Endodermal cell (in vitro differentiated cells): ENCODE data around the gene S100A8. TPM values are rescaled to one million over a fixed set of nuclear protein-coding genes. Genes with fewer than 3 reads are reported as not detected.

Experiments
- DNase-seq: peaks from one replicate; pipeline ENCODE4 v3.0.0-alpha.2; 2017
- H3K27ac ChIP-seq: 2 replicates; pipeline ENCODE4 v1.5.1; 2013; ENCODE audit warnings: mild to moderate bottlenecking, low read depth, low read length, moderate library complexity
- H3K27me3 ChIP-seq: 2 replicates; pipeline ENCODE4 v1.6.1; 2013; ENCODE audit warnings: mild to moderate bottlenecking, low read length, moderate library complexity; ENCODE audit not compliant: insufficient read depth, control insufficient read depth, poor library complexity, severe bottlenecking
- H3K36me3 ChIP-seq: 2 replicates; pipeline ENCODE4 v1.7.0; 2013; ENCODE audit warnings: mild to moderate bottlenecking, low read length, moderate library complexity; ENCODE audit not compliant: control insufficient read depth, insufficient read depth
- H3K4me1 ChIP-seq: one replicate; pipeline ENCODE4 v1.7.0; 2013; ENCODE audit warnings: low read length; ENCODE audit not compliant: control insufficient read depth, insufficient read depth
- H3K4me3 ChIP-seq: 2 replicates; pipeline ENCODE4 v1.5.1; 2013; ENCODE audit warnings: mild to moderate bottlenecking, low read length, moderate library complexity
- H3K9ac ChIP-seq: 2 replicates; pipeline ENCODE4 v1.6.1; 2013; ENCODE audit warnings: mild to moderate bottlenecking, low read length, moderate library complexity; ENCODE audit not compliant: poor library complexity, severe bottlenecking; ENCODE audit errors: extremely low read depth
- H3K9me3 ChIP-seq: 2 replicates; pipeline ENCODE4 v1.6.1; 2013; ENCODE audit warnings: mild to moderate bottlenecking, low read length, moderate library complexity; ENCODE audit not compliant: control insufficient read depth
- H3K27ac Mint-ChIP-seq: 2 replicates; pipeline ENCODE4 v1.8.0; 2020; ENCODE audit warnings: mixed read lengths
- H3K27me3 Mint-ChIP-seq: 2 replicates; pipeline ENCODE4 v1.8.0; 2021; ENCODE audit warnings: mild to moderate bottlenecking, mixed read lengths; ENCODE audit not compliant: insufficient read depth
- H3K36me3 Mint-ChIP-seq: 2 replicates; pipeline ENCODE4 v1.8.0; 2020; ENCODE audit warnings: low read depth, mixed read lengths
- H3K4me1 Mint-ChIP-seq: 2 replicates; pipeline ENCODE4 v1.8.0; 2020; ENCODE audit warnings: mixed read lengths
- H3K4me3 Mint-ChIP-seq: 2 replicates; pipeline ENCODE4 v1.8.0; 2020; ENCODE audit warnings: mild to moderate bottlenecking, moderate library complexity, mixed read lengths
- H3K9me3 Mint-ChIP-seq: 2 replicates; pipeline ENCODE4 v1.8.0; 2020; ENCODE audit warnings: mild to moderate bottlenecking, mixed read lengths
- WGBS, 2 experiments: methylation state at CpG; one replicate each; pipeline versions ENCODE4 v1.1.5 to v1.1.7; 2013; ENCODE audit warnings: missing lambda C conversion rate in 2 of 2, mixed read lengths in 1 of 2; ENCODE audit not compliant: insufficient coverage in 1 of 2, insufficient read length in 1 of 2; 5-methylcytosine and 5-hydroxymethylcytosine counted together
- total RNA-seq, 2 donors: library from RNA; stranded (reverse); fragmentation: NEBNext Ultra II Directional in 1 of 2; extraction: Animal tissue kit (Norgen Biotek cat#: 25700) in 1 of 2; gene quantifications; 2 replicates in 1 of 2; 3 replicates in 1 of 2; pipeline ENCODE4 v1.2.1, GENCODE V29; 2021
- TF ChIP-seq, protein P1 (sequence below): fragments of 200-600 bp; sonication (generic); conservative IDR thresholded peaks from 2 replicates; pipeline ENCODE4 v1.5.0; 2021; ENCODE audit warnings: antibody characterized with exemption, mild to moderate bottlenecking

S100A8 gene
- total RNA-seq, 2 donors from 2014 or later = not detected

DNA sequence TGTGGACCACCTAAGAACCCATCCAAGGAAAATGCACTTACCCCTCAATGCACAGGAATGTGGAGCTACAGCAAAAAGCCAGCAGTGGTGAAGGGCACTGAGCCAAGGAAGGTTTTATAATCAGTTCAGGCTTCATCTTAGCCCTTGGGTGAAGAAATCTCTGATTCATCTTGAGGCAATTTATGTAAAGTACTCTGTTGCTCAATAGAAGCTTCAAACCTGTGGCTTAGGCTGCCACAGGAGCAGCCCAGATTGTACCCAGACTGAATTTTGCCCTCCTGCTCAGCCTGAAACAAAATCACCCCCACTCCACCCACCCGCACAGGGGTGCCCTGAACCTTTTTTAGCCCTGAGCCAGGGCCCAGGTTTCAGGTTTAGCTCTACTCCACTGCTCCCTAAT lies 15.4 kb downstream of the S100A8 start, which contains the start of gene S100A12:
S100A12 (minus strand) TSS at position 111 of the 400 bp plus-strand sequence. CDS start 1,029 bp downstream, outside the sequence.
- Histone ChIP-seq H3K4me1 (no peaks in the 10 kb centered on the region), H3K36me3 (no peaks in the 10 kb centered on the region), H3K9ac (no peak within 1 kb of the TSS), H3K9me3 (no peaks in the 10 kb centered on the region), H3K27ac (no peak within 1 kb of the TSS), H3K27me3 (no peaks in the 10 kb centered on the region), H3K4me3 (no peak within 1 kb of the TSS)
- H3K9me3 Mint-ChIP-seq = no peaks in the 10 kb centered on the region
- no peak within 1 kb of the TSS for H3K27ac Mint-ChIP-seq
- 87% methylated on average over 1 of the region's 1 CpG; no CpG with 5 or more reads in 1 of the 2 experiments for WGBS, 2 experiments
- no peaks in the 10 kb centered on the region for H3K36me3 Mint-ChIP-seq
- H3K27me3 Mint-ChIP-seq = peaks cover 3% of the 10 kb centered on the region
- peak; percentile 29 for DNase-seq
- no peak within 1 kb of the TSS for H3K4me3 Mint-ChIP-seq
- H3K4me1 Mint-ChIP-seq = no peaks in the 10 kb centered on the region
- TF ChIP-seq, protein P1, sequence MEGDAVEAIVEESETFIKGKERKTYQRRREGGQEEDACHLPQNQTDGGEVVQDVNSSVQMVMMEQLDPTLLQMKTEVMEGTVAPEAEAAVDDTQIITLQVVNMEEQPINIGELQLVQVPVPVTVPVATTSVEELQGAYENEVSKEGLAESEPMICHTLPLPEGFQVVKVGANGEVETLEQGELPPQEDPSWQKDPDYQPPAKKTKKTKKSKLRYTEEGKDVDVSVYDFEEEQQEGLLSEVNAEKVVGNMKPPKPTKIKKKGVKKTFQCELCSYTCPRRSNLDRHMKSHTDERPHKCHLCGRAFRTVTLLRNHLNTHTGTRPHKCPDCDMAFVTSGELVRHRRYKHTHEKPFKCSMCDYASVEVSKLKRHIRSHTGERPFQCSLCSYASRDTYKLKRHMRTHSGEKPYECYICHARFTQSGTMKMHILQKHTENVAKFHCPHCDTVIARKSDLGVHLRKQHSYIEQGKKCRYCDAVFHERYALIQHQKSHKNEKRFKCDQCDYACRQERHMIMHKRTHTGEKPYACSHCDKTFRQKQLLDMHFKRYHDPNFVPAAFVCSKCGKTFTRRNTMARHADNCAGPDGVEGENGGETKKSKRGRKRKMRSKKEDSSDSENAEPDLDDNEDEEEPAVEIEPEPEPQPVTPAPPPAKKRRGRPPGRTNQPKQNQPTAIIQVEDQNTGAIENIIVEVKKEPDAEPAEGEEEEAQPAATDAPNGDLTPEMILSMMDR = no peak

DNA sequence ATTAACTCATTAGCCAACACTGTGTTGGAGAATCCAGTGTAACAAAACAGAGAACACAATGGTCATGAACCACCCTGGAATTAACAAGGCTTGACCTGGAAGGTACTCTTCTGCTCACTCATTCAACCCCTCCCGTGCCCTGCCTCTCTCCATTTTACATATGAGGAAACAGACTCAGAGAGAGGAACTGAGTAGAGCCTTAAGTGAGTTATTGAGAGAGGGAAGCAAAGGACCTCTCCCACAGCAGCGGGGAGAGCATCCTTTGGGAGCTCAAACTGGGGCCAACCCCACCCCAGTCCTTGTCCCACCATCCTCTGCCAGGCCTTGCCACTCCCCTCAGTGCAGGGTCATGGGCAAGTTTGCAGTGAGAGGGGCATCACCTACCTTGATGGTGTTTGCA lies 16.8 kb downstream of the S100A8 start:
- no peaks in the 10 kb centered on the region for H3K36me3 Mint-ChIP-seq
- no peaks in the 10 kb centered on the region for H3K4me1 Mint-ChIP-seq
- no peak overlapping the region for H3K27ac Mint-ChIP-seq
- TF ChIP-seq, protein P1 = no peak
- H3K4me1 ChIP-seq = no peaks in the 10 kb centered on the region
- H3K4me3 Mint-ChIP-seq = no peak overlapping the region
- peak; percentile 20 for DNase-seq
- H3K4me3 ChIP-seq = no peak overlapping the region
- H3K9me3 Mint-ChIP-seq = no peaks in the 10 kb centered on the region
- peaks cover 7% of the 10 kb centered on the region for H3K27me3 Mint-ChIP-seq
- H3K9ac ChIP-seq = no peak overlapping the region
- WGBS, 2 experiments = 73 to 100% methylated on average over 1 to 2 of the region's 2 CpGs
- no peaks in the 10 kb centered on the region for H3K9me3 ChIP-seq
- H3K27me3 ChIP-seq = no peaks in the 10 kb centered on the region
- H3K27ac ChIP-seq = no peak overlapping the region
- no peaks in the 10 kb centered on the region for H3K36me3 ChIP-seq

DNA sequence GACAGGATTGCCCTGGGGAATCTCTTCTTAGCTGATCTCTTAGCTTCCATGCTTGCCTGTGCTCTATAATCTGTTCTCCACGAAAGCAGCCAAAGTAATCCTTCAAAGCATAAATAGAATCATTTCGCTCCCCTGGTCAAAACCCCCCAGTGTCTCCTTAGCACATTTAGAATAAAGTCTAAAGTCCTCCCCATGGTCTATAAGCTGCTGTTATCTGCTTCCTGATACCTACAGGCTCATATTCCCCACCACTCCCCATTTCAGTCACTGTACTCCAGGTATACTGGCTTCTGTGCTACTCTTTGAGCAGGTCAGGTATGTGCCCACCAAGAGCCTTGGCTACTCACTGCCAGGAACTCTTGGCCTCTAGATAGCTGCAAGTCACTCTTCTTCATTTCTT lies 18.3 kb downstream of the S100A8 start:
- H3K4me1 Mint-ChIP-seq = no peaks in the 10 kb centered on the region
- no peaks in the 10 kb centered on the region for H3K9me3 ChIP-seq

More for the DNA sequence above, 18.3 kb downstream of the S100A8 start:
- TF ChIP-seq, protein P1 = no peak
- H3K36me3 ChIP-seq = no peaks in the 10 kb centered on the region
- 87 to 92% methylated on average over 2 of the region's 2 CpGs for WGBS, 2 experiments
- no peaks in the 10 kb centered on the region for H3K27me3 ChIP-seq
- no peak for DNase-seq
- no peak overlapping the region for H3K9ac ChIP-seq
- Mint-ChIP-seq H3K36me3 (no peaks in the 10 kb centered on the region), H3K4me3 (no peak overlapping the region), H3K27me3 (peaks cover 7% of the 10 kb centered on the region), H3K27ac (no peak overlapping the region), H3K9me3 (no peaks in the 10 kb centered on the region)
- no peaks in the 10 kb centered on the region for H3K4me1 ChIP-seq
- H3K4me3 ChIP-seq = no peak overlapping the region
- no peak overlapping the region for H3K27ac ChIP-seq
